PFSK-1 (cell line): ENCODE measurements around the gene KIF22.

Experiments
- FOXP2 ChIP-seq: optimal IDR thresholded peaks from 2 replicates; pipeline ENCODE3; 2011; ENCODE audit warnings: borderline replicate concordance, control low read depth, inconsistent platforms; ENCODE audit not compliant: insufficient read depth; ENCODE audit errors: extremely low read length, extremely low read depth
- POLR2AphosphoS5 ChIP-seq: IDR thresholded peaks from 2 replicates; pipeline ENCODE4 v1.6.1; 2012; ENCODE audit warnings: low read depth, mild to moderate bottlenecking, control low read depth, low read length, moderate library complexity
- REST ChIP-seq, 2 experiments: IDR thresholded peaks; 2 replicates each; pipeline versions ENCODE4 v1.6.1 to v1.8.0; 2011 to 2012; ENCODE audit warnings: low read depth in 2 of 2, low read length in 2 of 2, control low read depth in 1 of 2, inconsistent platforms in 1 of 2, mild to moderate bottlenecking in 1 of 2, moderate library complexity in 1 of 2; ENCODE audit not compliant: insufficient read depth in 1 of 2
- SIN3A ChIP-seq: IDR thresholded peaks from 2 replicates; pipeline ENCODE4 v1.6.1; 2012; ENCODE audit warnings: mild to moderate bottlenecking, low read length, moderate library complexity, borderline replicate concordance; ENCODE audit not compliant: insufficient read depth
- TAF1 ChIP-seq: IDR thresholded peaks from 2 replicates; pipeline ENCODE4 v1.6.1; 2012; ENCODE audit warnings: low read length, control low read depth, borderline replicate concordance; ENCODE audit not compliant: insufficient read depth

Gene KIF22

GRCh38 chr16:29813644-29814562 is 23.4 kb downstream of the KIF22 start:
- TF ChIP-seq TAF1 (no peak), REST (IDR thresholded peaks at IDR 0.05; ENCODE audit: insufficient read depth in 1 of 2, low read depth in 2 of 2, low read length in 2 of 2) (no peak), SIN3A (no peak), FOXP2 (no peak), POLR2AphosphoS5 (no peak)

GRCh38 chr16:29814592-29814991 is 24.0 kb downstream of the KIF22 start:
- TF ChIP-seq SIN3A: no peak

- TF ChIP-seq POLR2AphosphoS5 (peak; percentile 49; the same call in 1 of the 2 replicates), FOXP2 (no peak)
Observed at GRCh38 chr16:29815032-29815721, 24.6 kb downstream of the KIF22 start.

- peak; percentile 91 for TF ChIP-seq TAF1
- TF ChIP-seq FOXP2: no peak
- peak; percentile 72; the same call in 1 of the 2 replicates for TF ChIP-seq POLR2AphosphoS5
- 0 out of 4 replicates have a peak, but pooled peaks of 1 of the 2 experiments have one; percentile 25 for TF ChIP-seq REST (IDR thresholded peaks at IDR 0.05; ENCODE audit: insufficient read depth in 1 of 2, low read depth in 2 of 2, low read length in 2 of 2)
Observed at GRCh38 chr16:29815793-29816693, 25.5 kb downstream of the KIF22 start, which contains the start of gene PAGR1. Gene PAGR1 (plus strand): TSS chr16:29816152. CDS start chr16:29816526, 374 bp downstream.

GRCh38 chr16:29816694-29817441 is 26.3 kb downstream of the KIF22 start:
- no peak for TF ChIP-seq SIN3A
- no peak for TF ChIP-seq FOXP2
- no peak for TF ChIP-seq REST (IDR thresholded peaks at IDR 0.05; ENCODE audit: insufficient read depth in 1 of 2, low read depth in 2 of 2, low read length in 2 of 2)
- TF ChIP-seq TAF1: no peak
- TF ChIP-seq POLR2AphosphoS5: no peak
